Superior temporal gyrus (tissue), 1 donor: ENCODE measurements around the gene UBN1.
"Not testable (repeated sequence)": the region's sequence is repeated elsewhere in the genome, so short reads cannot be mapped to it uniquely, and the experiment has no call there.

Source experiments
- DNase-seq: peaks from one replicate; pipeline ENCODE4 v3.0.0-alpha.2; 2016; ENCODE audit errors: extremely low spot score

UBN1 gene

DNA sequence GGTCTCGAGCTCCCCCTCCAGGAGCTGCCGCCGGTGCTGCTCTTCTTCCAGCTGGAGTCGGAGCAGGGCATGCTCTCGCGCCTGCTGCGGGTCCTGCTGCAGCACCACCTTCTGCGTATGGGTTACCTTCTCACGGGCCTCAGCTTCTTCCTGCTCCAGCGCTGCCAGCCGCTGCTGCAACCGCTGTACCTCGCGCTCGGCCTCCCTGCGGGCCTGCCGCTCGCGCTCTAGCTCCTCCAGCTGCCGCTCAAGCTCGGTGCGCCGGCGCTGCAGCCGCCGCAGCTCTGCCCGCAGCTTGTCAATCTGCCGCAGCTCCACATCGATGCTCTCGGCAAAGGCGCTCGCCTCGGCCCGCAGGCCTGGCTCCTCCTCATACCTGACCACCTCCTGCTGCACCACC is 36.9 kb downstream of the UBN1 start:
- no peak for DNase-seq

DNA sequence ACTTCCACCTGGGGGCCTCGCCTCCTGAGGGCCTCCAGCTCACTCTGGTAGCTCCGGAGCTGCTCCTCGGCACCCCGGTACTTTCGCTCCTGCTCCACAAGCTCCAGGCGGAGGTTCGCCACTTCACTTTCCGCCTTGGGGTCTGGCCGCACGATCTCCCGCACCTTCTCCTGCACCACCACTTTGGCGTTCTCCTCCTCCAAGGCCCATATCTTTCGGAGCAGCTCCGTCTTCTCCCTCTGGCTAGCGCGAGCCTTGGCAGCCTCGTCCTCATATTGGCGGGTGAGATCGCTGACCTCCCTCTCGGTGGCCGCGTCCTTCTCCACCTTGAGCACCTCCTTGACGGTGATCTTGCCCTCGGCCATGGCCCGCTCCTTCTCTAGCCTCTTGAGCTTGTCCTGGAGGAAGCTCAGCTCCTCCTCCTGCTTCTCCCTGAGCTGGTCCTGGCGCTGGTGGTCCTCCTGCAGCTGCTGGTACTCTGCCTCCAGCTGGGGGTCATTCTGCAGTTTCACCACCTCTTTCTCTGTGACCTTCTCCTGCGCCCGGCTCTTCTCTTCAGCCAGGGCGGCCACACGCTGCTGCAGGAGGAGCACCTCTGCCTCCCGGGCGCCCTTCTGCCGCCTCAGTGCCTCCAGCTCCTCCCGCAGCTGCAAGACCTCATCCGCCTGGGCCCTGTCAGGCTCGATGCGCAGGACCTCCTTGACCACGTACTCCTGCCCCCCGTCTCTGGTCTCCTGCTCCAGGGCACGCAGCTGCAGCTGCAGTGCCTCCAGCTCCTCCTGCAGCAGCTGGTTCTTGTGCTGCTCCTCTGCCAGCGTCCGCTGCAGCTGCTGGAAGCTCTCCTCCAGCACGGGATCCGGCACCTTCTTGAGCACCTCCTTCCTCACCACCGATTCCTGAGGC is 37.9 kb downstream of the UBN1 start:
- no peak for DNase-seq

DNA sequence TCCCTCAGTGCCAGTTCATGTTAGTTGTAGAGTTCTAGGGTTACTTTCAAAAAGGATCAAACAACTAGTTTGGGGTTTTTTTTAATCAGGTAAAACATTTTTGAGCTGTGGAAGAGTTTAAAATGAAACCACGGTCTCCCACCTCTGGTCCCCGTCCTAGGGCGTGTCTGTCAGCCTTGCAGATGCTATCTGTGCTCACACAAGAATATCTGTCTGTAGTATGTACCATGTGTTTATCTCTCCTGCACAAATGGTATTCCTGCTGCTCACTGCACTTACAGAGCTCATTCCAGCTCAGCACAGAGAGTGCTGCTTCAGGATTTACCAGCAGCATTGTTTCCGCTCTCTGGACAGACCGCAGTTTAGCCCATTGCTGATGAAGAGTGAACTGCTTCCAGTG is 38.9 kb downstream of the UBN1 start:
- DNase-seq, result no peak

DNA sequence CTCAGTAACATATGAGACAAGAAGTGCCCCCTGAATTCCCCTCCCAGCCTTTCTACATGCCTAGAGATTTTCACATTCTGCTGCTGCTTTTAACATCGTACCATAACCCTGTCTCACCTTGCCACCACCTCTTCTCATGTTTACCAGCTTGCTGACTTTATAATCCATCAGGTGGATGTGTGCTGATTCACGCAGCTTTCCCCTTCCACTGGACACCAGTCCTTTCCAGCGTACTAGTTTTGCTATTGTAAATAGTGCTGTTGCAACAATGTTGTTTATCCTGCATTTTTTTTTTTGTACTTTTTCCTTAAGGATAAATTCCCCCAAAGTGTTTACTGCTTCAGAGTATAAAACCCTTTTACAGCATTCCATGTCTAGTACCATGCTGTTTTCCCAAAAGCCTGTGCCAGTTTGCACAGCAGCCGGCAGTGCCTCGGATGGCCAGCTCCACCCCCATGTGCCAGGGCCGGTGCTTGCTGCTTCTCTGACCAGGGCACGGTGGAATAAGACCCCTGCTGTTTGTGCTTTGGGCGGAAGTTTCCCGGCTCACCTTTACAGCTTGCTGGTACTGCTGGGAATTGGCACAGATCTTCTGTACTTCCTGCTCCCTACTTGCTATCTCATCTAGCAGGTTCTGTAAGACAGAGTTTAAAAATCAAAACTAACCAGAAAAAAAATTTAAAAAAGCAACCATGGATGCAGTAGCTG is 41.3 kb downstream of the UBN1 start:
- DNase-seq, result no peak

DNA sequence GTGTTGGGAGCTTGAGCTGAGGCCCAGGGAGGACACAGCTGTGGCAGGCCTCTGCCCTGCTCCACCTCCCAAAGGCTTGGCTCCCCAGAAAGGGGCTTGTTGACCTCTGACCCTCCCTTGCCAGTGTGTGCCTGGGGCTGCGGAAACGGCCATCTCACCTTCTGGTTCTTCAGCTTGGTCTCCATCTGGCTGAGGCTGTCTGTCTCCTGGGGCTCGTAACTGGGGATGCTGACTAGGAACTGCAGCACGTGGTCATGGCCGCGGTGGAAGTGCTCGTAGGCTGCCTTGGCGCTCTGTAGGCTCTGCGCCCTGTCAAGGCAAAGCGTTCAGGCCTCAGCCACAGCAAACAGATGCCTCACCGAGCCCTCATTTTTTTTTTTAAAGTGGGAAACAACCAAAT is 42.7 kb downstream of the UBN1 start:
- no peak for DNase-seq

DNA sequence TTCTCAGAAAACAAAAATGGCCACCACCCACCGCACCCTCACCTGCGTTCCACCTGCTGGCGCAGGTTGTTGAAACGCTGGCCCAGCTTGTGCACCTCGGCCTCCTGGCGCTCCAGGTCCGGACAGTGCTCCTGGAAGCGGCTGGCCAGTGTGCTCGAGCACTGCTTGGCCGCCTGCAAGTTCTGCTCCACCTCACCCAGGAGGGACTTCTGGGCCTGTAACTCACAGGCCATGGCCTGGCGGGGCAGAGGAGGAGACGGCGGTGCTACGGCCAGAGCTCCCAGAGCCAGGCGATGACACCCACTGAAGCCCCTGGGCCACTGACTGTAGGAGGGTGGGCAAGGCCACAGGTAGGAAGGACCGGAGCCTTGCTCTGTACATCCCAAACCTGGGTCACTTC is 43.4 kb downstream of the UBN1 start:
- no peak for DNase-seq

DNA sequence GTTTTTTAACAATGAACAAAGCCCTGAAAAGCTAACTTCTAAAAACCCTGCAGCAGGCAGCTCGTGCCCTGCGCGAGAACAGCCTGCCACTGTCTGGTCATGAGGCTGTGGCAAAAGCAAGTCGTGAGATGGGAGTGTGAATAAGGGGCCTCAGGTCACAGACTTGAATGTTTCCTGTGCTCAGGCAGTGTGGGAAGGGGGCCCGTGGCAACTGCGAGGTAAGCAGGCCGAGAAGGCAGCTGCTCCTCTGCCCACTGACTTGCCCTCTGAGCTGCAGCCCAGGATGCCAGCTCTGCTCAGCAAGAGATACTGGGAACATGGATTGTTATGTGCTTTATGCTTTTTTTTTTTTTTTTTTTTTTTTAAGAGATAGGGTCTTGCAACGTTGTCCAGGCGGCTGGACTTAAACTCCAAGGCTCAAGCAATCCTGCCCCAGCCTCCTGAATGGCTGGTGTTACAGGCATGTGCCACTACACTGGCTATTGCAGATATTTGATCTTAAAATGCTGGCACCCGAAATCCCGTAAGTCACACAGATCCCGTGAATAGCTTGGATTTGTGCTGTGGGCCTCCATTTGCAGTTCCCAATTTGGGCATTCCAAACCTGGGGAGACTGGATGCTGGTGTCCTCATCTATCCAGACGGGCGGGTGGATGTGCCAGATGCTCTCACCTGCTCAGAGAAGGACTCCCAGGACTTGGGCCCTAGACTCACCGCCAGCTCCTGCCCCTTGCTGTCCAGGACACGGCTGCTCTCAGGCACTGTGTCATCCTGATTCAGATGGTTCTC is 44.0 kb downstream of the UBN1 start:
- no peak for DNase-seq

DNA sequence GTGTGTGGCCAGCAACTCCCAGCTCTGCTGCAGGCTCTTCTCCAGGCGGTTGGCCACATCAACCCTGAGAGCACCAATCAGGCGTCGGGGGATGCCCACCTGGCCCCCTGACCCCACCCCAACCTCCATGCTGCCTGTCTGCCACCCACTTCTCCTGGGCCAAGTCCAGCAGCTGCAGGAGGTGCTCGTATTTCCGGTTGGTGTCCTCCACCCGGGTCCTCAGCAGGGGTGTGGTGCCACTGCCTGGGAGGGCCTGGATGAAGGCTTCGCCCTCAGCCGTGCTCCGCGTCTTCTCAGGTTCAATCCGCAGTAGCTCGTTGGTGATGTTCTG is 44.6 kb downstream of the UBN1 start:
- no peak for DNase-seq

DNA sequence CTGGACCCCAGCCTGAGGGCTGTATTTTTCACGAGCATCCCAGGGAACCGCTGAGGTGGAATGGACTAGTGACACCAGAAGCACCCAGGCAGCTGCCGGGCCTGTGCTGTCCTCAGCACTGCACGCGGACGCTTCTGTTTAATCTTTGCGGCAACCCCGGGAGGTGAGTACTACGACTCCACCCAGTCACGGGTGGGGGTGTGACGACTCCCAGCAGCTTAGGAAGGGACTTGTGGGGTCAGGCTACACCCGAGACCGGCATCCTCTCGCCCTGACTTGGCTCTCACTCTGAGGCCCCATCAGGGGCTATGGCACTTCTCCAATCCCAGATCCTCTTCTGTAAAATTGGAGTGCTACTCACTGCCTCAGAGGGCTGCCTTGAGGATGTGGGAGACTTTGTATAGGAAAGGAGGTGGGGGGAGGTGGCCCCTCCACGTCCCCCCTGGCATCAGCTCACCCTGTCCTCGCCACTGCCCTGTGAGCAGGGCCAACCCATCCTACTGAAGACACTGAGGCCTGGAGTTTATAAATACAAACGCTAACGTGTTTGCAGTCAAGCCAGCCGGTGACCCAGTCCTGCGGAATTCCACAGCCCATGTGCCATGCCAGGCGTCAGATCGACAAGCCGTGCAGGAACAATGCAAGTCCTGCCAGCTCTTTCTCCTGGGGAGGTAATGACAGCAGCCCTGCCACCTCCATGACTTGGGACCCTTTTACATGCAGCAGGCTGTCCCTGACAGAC is 45.3 kb downstream of the UBN1 start:
- DNase-seq, result no peak

DNA sequence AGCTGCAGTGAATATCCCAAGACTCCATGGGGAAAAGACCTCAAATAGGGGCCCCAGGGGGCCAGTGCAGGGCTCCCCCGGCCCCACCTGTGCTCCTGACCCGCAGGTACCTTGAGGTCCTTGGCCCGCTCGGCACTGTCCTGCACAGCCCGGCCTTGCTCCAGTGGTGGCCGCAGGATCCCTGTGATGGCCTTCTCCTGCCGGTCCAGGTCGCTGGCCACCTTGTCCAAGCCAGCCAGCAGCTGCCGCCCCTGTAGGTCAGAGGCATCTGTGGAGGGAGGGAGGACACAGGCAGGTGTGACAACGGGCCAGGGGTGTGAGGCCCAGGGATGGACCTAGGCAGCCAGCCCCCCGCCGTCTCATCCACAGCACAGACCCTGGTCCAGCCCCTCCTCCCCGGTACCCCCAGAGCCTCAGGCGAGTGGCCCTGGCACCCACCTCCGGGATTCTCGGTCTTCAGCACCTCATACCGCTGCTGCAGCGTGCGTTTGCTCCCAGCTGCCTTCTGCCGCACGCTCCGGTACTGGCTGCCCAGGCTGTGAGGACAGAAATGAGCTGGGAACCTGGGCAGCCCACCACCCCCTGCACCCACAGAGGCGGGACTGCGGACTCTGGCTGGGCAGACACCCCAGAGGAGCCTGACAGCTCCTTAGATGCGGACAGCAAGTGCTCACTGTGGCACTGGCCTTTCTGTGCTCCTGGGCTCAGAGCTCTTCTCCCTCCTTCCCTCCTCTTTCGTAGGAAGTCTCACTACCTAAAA is 46.0 kb downstream of the UBN1 start:
- DNase-seq, result no peak

DNA sequence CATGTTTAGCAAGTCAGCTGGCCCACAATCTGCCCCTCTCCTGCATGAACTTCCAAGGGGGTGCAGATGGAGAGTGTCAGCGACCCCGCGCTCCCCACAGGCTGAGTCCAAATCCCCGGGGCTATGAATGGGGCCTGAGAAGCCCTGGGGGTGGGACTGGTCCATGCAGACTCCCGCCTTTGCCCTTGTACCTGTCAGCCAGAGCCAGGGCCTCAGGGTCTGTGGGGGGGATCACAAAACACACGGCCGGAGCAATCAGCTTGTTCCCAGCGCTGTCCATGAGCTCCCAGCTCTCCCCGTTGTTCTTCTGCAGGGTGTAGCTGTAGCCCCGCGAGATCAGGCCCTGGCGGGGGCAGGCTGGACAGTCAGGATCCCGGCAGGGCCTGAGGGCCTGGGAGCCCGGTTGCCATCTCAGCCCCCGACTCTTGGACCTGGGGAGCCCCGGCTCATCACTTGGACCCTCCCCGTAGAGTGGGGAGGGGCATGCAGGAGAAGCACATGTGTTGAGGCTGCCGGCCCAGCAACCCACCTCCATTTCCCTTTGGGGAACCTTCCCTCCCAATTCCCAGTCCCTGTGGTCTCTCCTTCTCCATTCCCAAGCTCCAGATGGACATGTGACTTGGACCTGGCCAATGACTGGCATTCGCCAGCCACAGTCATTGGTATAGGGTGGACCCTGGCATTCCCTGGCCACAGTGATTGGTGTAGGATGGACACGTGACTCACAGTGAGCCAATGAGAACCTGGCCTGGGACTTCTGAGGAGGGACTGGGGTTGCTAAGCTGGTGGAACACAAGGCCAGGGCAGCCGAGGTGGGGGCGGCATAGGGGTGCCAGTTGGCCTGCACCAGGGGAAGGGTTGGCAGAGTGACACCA is 47.2 kb downstream of the UBN1 start:
- no peak for DNase-seq

DNA sequence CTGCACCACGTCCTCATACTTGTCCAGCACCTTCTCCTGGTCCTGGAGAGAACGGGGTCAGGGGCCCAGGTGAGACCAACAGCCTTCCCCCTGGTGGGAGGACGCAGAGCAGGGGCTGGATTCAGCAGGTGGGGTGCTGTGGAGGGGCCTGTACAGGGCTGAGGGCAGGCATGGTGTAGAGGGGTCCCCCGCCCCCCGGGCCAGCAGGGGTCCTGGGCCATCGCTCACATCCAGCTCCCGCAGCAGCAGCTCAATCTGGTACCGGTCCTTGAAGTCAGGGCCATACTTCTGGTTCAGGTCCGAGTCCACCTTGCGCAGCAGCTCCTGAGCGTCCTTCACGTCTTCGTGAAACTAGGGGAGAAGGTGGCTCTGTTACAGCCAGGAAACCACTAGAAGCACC is 48.1 kb downstream of the UBN1 start:
- no peak for DNase-seq

DNA sequence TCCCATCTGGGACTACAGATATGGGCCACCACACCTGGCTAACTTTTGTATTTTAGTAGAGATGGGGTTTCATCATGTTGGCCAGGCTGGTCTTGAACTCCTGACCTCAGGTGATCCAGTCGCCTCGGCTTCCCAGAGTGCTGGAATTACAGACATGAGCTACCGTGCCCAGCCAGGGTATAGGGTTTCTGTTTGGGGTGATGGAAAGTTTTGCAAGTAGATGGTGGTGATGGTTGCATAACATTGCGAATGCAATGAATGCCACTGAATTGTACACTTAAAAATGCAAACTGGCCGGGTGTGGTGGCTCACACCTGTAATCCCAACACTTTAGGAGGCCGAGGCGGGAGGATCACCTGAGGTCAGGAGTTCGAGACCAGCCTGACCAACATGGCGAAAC is 49.5 kb downstream of the UBN1 start:
- not testable (repeated sequence) for DNase-seq

DNA sequence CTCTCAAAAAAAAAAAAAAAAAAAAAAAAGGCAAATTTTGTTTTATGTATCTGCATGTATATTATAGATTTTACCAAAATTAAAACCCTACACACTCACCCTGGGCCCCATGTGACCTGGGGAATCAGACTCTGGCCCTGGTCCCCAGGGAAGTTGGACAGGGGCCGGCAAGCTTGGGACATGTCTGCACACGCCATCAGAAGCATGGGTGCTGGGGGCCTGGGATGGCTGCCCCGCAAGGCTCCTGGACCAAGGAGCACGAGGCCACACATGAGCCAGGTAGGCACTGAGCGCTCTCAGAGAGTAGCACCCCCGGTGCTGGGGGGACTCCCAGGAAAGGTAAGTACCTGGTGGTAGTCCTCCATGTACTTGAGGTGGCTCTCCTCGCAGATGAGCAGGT is 50.0 kb downstream of the UBN1 start:
- no peak for DNase-seq

DNA sequence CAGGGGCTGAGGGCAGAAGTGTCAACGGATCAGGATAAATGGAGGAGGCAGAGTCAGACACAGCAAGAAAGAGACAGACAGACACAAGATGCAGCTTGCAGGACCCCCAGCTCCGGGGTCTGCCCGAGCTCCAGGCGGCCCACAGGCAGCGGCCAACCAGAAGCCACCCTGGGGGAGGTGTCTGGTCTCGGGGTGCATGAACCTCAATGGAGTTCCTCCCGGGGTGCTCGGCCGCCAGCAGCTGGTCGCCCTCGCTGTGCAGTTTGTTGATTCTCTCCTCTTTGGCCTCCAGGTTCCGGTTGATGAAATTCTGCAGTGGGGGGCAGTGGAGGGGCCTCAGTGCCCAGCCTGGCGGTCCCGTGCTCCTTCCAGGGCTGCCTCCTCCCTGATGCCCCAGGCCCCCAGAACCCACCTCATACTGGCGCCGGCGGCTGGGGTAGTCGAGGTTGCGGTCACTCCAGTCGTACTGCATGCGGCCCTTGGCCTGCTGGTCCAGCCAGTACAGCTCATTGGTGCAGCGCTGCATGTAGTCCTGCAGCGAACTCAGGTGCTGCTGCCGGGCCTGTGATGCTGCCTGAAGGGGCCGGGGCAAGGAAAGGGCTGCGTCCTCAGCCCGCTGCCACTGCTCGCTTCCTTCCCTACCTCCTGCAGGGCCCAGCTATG is 51.7 kb downstream of the UBN1 start:
- no peak for DNase-seq

DNA sequence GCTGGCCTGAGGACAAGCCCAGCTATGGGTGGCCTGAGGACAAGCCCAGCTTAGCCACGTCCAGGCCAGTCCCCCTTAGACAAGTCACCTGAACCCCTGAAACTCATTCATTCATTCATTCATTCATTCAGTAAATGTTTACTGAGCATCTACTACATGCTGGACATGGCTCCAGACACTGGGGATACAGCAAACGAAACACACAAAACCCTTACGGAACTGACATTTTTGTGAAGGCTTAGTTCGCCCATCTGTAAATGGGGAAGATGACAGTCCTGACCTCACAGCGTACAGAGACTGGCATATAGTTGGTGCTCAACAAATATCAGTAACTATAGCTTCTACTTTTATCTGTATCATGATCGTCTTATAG is 52.2 kb downstream of the UBN1 start:
- DNase-seq, result no peak

DNA sequence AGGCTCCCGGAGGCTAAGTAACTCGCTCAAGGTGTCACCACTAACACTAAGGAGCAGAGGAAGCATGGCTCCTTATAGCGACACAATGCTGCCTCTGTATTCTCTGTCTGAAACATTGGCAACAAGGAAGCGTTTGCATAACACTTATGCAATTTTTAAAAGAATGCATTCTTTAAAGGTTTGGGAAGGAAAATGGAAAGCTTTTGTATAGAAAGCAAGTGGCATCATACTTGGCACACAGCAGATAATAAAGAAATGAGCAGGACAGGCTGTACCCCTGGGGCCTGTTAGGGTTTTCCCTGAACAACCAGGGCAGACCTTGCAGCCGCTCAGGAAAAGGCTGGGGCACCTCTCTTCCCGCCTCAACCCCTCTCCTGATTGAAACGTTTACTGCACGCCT is 52.8 kb downstream of the UBN1 start:
- DNase-seq, result no peak

DNA sequence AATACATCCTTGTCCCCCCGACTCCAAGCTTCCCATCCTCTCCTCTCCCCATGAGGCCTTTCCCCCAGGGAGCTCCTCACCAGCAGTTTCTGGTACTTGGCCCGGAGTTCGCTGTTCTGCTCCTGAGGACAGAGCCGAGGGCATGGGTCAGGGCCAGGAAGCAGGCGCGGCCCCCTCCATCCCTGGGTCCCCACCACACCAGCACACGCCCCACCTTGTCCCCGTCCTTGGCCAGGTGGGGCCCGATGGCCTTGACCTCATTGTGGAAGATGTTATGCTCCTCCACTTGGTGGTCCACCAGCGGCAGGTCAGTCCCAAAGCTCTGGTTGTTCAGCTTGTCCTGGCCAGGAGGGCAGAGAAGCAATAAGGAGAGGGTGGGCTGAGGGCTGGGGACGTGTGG is 53.5 kb downstream of the UBN1 start:
- no peak for DNase-seq

DNA sequence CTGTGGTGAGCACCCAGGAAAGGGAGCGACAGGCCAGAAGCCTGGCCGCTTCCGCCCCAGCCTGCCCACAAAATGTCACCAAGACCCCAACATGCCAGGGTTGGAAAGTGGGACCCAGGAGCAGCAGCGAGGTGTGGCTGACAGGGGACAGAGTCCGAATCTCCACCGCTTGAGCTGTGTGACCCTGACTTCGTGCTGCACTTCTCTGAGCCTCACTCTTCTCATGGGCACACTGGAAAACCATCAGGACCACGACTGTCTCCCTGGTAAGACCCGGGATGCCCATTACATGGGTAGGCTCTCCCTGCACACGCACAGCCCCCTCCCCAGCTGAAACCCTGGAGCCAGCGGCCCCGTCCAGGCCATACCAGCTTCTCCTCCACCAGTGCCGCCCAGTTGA is 54.8 kb downstream of the UBN1 start:
- DNase-seq, result no peak
